Measurements from ENCODE around the gene ARHGEF25.

ARHGEF25 gene

GRCh38 chr12:57603815-57604453, 7.3 kb upstream of the ARHGEF25 start:
- peak overlapping the region; percentile 66 for H3K9ac ChIP-seq (ENCODE audit: low read length)
- H3K27me3 ChIP-seq (ENCODE audit: control insufficient read depth in 1 of 2, insufficient read depth in 2 of 2, low read length in 2 of 2): no peaks in the 10 kb centered on the region
- peak overlapping the region; percentile 86 to 97 for H3K4me3 ChIP-seq (ENCODE audit: low read depth in 1 of 2, low read length in 2 of 2)
- peaks cover 20% of the 10 kb centered on the region for H3K4me1 ChIP-seq (ENCODE audit: insufficient read depth, low read length)
- peak overlapping the region; percentile 98 for H3K27ac ChIP-seq (ENCODE audit: low read depth, low read length)
- H3K9me3 ChIP-seq (ENCODE audit: low read length): no peaks in the 10 kb centered on the region
- peaks cover 54% of the 10 kb centered on the region for H3K36me3 ChIP-seq (ENCODE audit: insufficient read depth, low read length)

GRCh38 chr12:57604454-57604991, 6.7 kb upstream of the ARHGEF25 start, which contains the start of gene DTX3:
DTX3 (plus strand) TSS chr12:57604824; CDS start chr12:57606518, 1,694 bp downstream.
- no peaks in the 10 kb centered on the region for H3K27me3 ChIP-seq (ENCODE audit: control insufficient read depth in 1 of 2, insufficient read depth in 2 of 2, low read length in 2 of 2)
- H3K4me1 ChIP-seq (ENCODE audit: insufficient read depth, low read length): peaks cover 26% of the 10 kb centered on the region
- H3K27ac ChIP-seq (ENCODE audit: low read depth, low read length): peak within 1 kb of the TSS; percentile 98
- H3K4me3 ChIP-seq (ENCODE audit: low read depth in 1 of 2, low read length in 2 of 2): peak within 1 kb of the TSS; percentile 90 to 97
- peak within 1 kb of the TSS; percentile 79 for H3K9ac ChIP-seq (ENCODE audit: low read length)
- no peaks in the 10 kb centered on the region for H3K9me3 ChIP-seq (ENCODE audit: low read length)
- H3K36me3 ChIP-seq (ENCODE audit: insufficient read depth, low read length): peaks cover 52% of the 10 kb centered on the region

- Histone ChIP-seq H3K36me3 (ENCODE audit: insufficient read depth, low read length) (peaks cover 45% of the 10 kb centered on the region), H3K4me1 (ENCODE audit: insufficient read depth, low read length) (peaks cover 28% of the 10 kb centered on the region), H3K27ac (ENCODE audit: low read depth, low read length) (peak overlapping the region; percentile 98)
These were observed 6.0 kb upstream of the ARHGEF25 start for GRCh38 chr12:57604992-57605810.

GRCh38 chr12:57605811-57606311, 5.4 kb upstream of the ARHGEF25 start:
- Histone ChIP-seq H3K4me3 (ENCODE audit: low read depth in 1 of 2, low read length in 2 of 2) (peak overlapping the region; percentile 90 to 97), H3K4me1 (ENCODE audit: insufficient read depth, low read length) (peaks cover 28% of the 10 kb centered on the region)

More at GRCh38 chr12:57604992-57605810, 6.0 kb upstream of the ARHGEF25 start:
- no peaks in the 10 kb centered on the region for H3K27me3 ChIP-seq (ENCODE audit: control insufficient read depth in 1 of 2, insufficient read depth in 2 of 2, low read length in 2 of 2)
- peak overlapping the region; percentile 79 for H3K9ac ChIP-seq (ENCODE audit: low read length)
- H3K4me3 ChIP-seq (ENCODE audit: low read depth in 1 of 2, low read length in 2 of 2): peak overlapping the region; percentile 90 to 97
- H3K9me3 ChIP-seq (ENCODE audit: low read length): no peaks in the 10 kb centered on the region

GRCh38 chr12:57606399-57606798, 4.8 kb upstream of the ARHGEF25 start:
- no peak overlapping the region for H3K9ac ChIP-seq (ENCODE audit: low read length)
- no peaks in the 10 kb centered on the region for H3K27me3 ChIP-seq (ENCODE audit: control insufficient read depth in 1 of 2, insufficient read depth in 2 of 2, low read length in 2 of 2)
- peak overlapping the region; percentile 98 for H3K27ac ChIP-seq (ENCODE audit: low read depth, low read length)
- H3K9me3 ChIP-seq (ENCODE audit: low read length): no peaks in the 10 kb centered on the region
- peaks cover 28% of the 10 kb centered on the region for H3K4me1 ChIP-seq (ENCODE audit: insufficient read depth, low read length)
- H3K4me3 ChIP-seq (ENCODE audit: low read depth in 1 of 2, low read length in 2 of 2): no peak overlapping the region
- peaks cover 33% of the 10 kb centered on the region for H3K36me3 ChIP-seq (ENCODE audit: insufficient read depth, low read length)

More at GRCh38 chr12:57605811-57606311, 5.4 kb upstream of the ARHGEF25 start:
- Histone ChIP-seq H3K27me3 (ENCODE audit: control insufficient read depth in 1 of 2, insufficient read depth in 2 of 2, low read length in 2 of 2) (no peaks in the 10 kb centered on the region), H3K27ac (ENCODE audit: low read depth, low read length) (peak overlapping the region; percentile 98), H3K9me3 (ENCODE audit: low read length) (no peaks in the 10 kb centered on the region), H3K9ac (ENCODE audit: low read length) (no peak overlapping the region), H3K36me3 (ENCODE audit: insufficient read depth, low read length) (peaks cover 39% of the 10 kb centered on the region)

GRCh38 chr12:57606821-57607220, 4.4 kb upstream of the ARHGEF25 start:
- no peaks in the 10 kb centered on the region for H3K9me3 ChIP-seq (ENCODE audit: low read length)
- no peak overlapping the region for H3K4me3 ChIP-seq (ENCODE audit: low read depth in 1 of 2, low read length in 2 of 2)
- no peaks in the 10 kb centered on the region for H3K27me3 ChIP-seq (ENCODE audit: control insufficient read depth in 1 of 2, insufficient read depth in 2 of 2, low read length in 2 of 2)
- no peak overlapping the region for H3K27ac ChIP-seq (ENCODE audit: low read depth, low read length)
- H3K4me1 ChIP-seq (ENCODE audit: insufficient read depth, low read length): peaks cover 28% of the 10 kb centered on the region
- H3K9ac ChIP-seq (ENCODE audit: low read length): no peak overlapping the region
- peaks cover 29% of the 10 kb centered on the region for H3K36me3 ChIP-seq (ENCODE audit: insufficient read depth, low read length)

- Histone ChIP-seq H3K27me3 (ENCODE audit: control insufficient read depth in 1 of 2, insufficient read depth in 2 of 2, low read length in 2 of 2) (no peaks in the 10 kb centered on the region), H3K36me3 (ENCODE audit: insufficient read depth, low read length) (peaks cover 28% of the 10 kb centered on the region), H3K27ac (ENCODE audit: low read depth, low read length) (peak overlapping the region; percentile 51), H3K4me3 (ENCODE audit: low read depth in 1 of 2, low read length in 2 of 2) (no peak overlapping the region), H3K9me3 (ENCODE audit: low read length) (no peaks in the 10 kb centered on the region), H3K9ac (ENCODE audit: low read length) (no peak overlapping the region), H3K4me1 (ENCODE audit: insufficient read depth, low read length) (peaks cover 35% of the 10 kb centered on the region)
These were observed 3.1 kb upstream of the ARHGEF25 start for GRCh38 chr12:57607958-57608663.

GRCh38 chr12:57609101-57609780, 2.0 kb upstream of the ARHGEF25 start:
- peaks cover 41% of the 10 kb centered on the region for H3K4me1 ChIP-seq (ENCODE audit: insufficient read depth, low read length)

GRCh38 chr12:57609781-57610553, 1.3 kb upstream of the ARHGEF25 start:
- Histone ChIP-seq H3K9me3 (ENCODE audit: low read length) (no peaks in the 10 kb centered on the region), H3K27ac (ENCODE audit: low read depth, low read length) (peak overlapping the region; percentile 98), H3K9ac (ENCODE audit: low read length) (peak overlapping the region; percentile 82), H3K36me3 (ENCODE audit: insufficient read depth, low read length) (peaks cover 41% of the 10 kb centered on the region), H3K4me1 (ENCODE audit: insufficient read depth, low read length) (peaks cover 48% of the 10 kb centered on the region), H3K4me3 (ENCODE audit: low read depth in 1 of 2, low read length in 2 of 2) (peak overlapping the region; percentile 59 to 66), H3K27me3 (ENCODE audit: control insufficient read depth in 1 of 2, insufficient read depth in 2 of 2, low read length in 2 of 2) (no peaks in the 10 kb centered on the region)

More at GRCh38 chr12:57609101-57609780, 2.0 kb upstream of the ARHGEF25 start:
- H3K4me3 ChIP-seq (ENCODE audit: low read depth in 1 of 2, low read length in 2 of 2): peak overlapping the region; percentile 11 to 66
- H3K9ac ChIP-seq (ENCODE audit: low read length): peak overlapping the region; percentile 27
- H3K36me3 ChIP-seq (ENCODE audit: insufficient read depth, low read length): peaks cover 33% of the 10 kb centered on the region
- peak overlapping the region; percentile 98 for H3K27ac ChIP-seq (ENCODE audit: low read depth, low read length)
- no peaks in the 10 kb centered on the region for H3K9me3 ChIP-seq (ENCODE audit: low read length)
- H3K27me3 ChIP-seq (ENCODE audit: control insufficient read depth in 1 of 2, insufficient read depth in 2 of 2, low read length in 2 of 2): no peaks in the 10 kb centered on the region

GRCh38 chr12:57610554-57611107, 604 bp upstream of the ARHGEF25 start:
- no peaks in the 10 kb centered on the region for H3K27me3 ChIP-seq (ENCODE audit: control insufficient read depth in 1 of 2, insufficient read depth in 2 of 2, low read length in 2 of 2)
- H3K4me3 ChIP-seq (ENCODE audit: low read depth in 1 of 2, low read length in 2 of 2): peak overlapping the region; percentile 66 to 92
- H3K9ac ChIP-seq (ENCODE audit: low read length): peak overlapping the region; percentile 82
- peaks cover 47% of the 10 kb centered on the region for H3K36me3 ChIP-seq (ENCODE audit: insufficient read depth, low read length)
- H3K4me1 ChIP-seq (ENCODE audit: insufficient read depth, low read length): peaks cover 48% of the 10 kb centered on the region
- no peaks in the 10 kb centered on the region for H3K9me3 ChIP-seq (ENCODE audit: low read length)
- H3K27ac ChIP-seq (ENCODE audit: low read depth, low read length): peak overlapping the region; percentile 98
